K562 (cell line): ENCODE data around the gene NHSL2. TPM values are rescaled to one million over a fixed set of nuclear protein-coding genes. Genes with fewer than 3 reads are reported as not detected.

Experiments
- ATAC-seq: fragments of 200-7000 bp; cut with Tn5 transposase; 3 replicates; pipeline ENCODE4 v1.9.1; 2020; ENCODE audit warnings: moderate library complexity
- BruUV-seq: library from RNA; stranded (reverse); fragments of 400-500 nt; replicated peaks from 2 replicates; lab custom pipeline; 2021; lab: Mats Ljungman, UMichigan
- CTCF ChIA-PET: fragments of 300-600 bp; formaldehyde crosslinking; extraction: SDS; loops from one replicate; lab custom pipeline; 2021; ENCODE audit warnings: low intra/inter-chr PET ratio; lab: Yijun Ruan, JAX
- POLR2A ChIA-PET: fragments of 300-600, 350-650 bp; sonication (Branson Sonifier 250); formaldehyde crosslinking; extraction: SDS; loops from one replicate; lab custom pipeline; 2021; ENCODE audit warnings: antibody characterized with exemption, inconsistent platforms; lab: Yijun Ruan, JAX
- DNase-seq, 4 experiments: peaks; one replicate each; pipeline versions ENCODE4 v3.0.0 to v3.0.0-alpha.2; 2011 to 2018; ENCODE audit warnings: low spot score in 3 of 4, mixed read lengths in 3 of 4; ENCODE audit errors: extremely low read depth in 1 of 4
- FAIRE-seq: peaks from 2 replicates; lab custom pipeline; 2011; peaks lifted over from hg19 to GRCh38; lab: Jason Lieb, UNC
- H2AFZ ChIP-seq: 2 replicates; pipeline ENCODE4 v1.6.0; 2011; ENCODE audit warnings: low read depth, low read length, control low read depth, inconsistent platforms
- H3K27ac ChIP-seq: fragments of 200-600 bp; 3 replicates; pipeline ENCODE4 v1.8.0; 2011; ENCODE audit warnings: low read depth, mild to moderate bottlenecking, control low read depth, inconsistent platforms, low read length, moderate library complexity, mixed read lengths; ENCODE audit errors: extremely low read depth
- H3K27me3 ChIP-seq, 2 experiments: fragments of 300-600 bp in 1 of 2; 2 replicates in 1 of 2; 3 replicates in 1 of 2; pipeline versions ENCODE4 v1.6.0 to v1.8.0; 2011; ENCODE audit warnings: inconsistent platforms in 2 of 2, low read length in 2 of 2, mild to moderate bottlenecking in 1 of 2, mixed read lengths in 1 of 2, moderate library complexity in 1 of 2; ENCODE audit not compliant: control insufficient read depth in 2 of 2, insufficient read depth in 2 of 2
- H3K36me3 ChIP-seq: fragments of 300-600 bp; 3 replicates; pipeline ENCODE4 v1.8.0; 2011; ENCODE audit warnings: mild to moderate bottlenecking, low read length, inconsistent platforms; ENCODE audit not compliant: control insufficient read depth, insufficient read depth
- H3K4me1 ChIP-seq, 2 experiments: fragments of 200-600 bp in 1 of 2; replicated peaks in 1 of 2; 2 replicates in 1 of 2; 3 replicates in 1 of 2; pipeline versions ENCODE4 v1.5.1 to v1.8.0; 2011; ENCODE audit warnings: inconsistent platforms in 2 of 2, low read length in 2 of 2, mild to moderate bottlenecking in 1 of 2, mixed read lengths in 1 of 2, moderate library complexity in 1 of 2; ENCODE audit not compliant: control insufficient read depth in 2 of 2, insufficient read depth in 2 of 2
- H3K4me2 ChIP-seq: 2 replicates; pipeline ENCODE4 v1.6.1; 2011; ENCODE audit warnings: low read length, control low read depth, inconsistent platforms, mixed read lengths; ENCODE audit not compliant: insufficient read depth
- H3K4me3 ChIP-seq: fragments of 200-600 bp; sonication (generic), shearing (Covaris generic); 2 replicates; pipeline ENCODE4 v1.5.1; 2016; ENCODE audit warnings: control low read depth, inconsistent platforms
- H3K79me2 ChIP-seq: fragments of 200-600 bp; 3 replicates; pipeline ENCODE4 v1.8.0; 2011; ENCODE audit warnings: low read length, inconsistent platforms; ENCODE audit not compliant: control insufficient read depth, insufficient read depth
- H3K9ac ChIP-seq, 2 experiments: 2 replicates each; pipeline versions ENCODE4 v1.6.0 to v1.6.1; 2011; ENCODE audit warnings: low read depth in 2 of 2, low read length in 2 of 2, control low read depth in 1 of 2, inconsistent platforms in 1 of 2, mild to moderate bottlenecking in 1 of 2, mixed read lengths in 1 of 2; ENCODE audit not compliant: insufficient read depth in 1 of 2
- H3K9me1 ChIP-seq: one replicate; pipeline ENCODE4 v1.6.0; 2011; ENCODE audit warnings: inconsistent platforms, mild to moderate bottlenecking, low read length, moderate library complexity; ENCODE audit not compliant: control insufficient read depth, insufficient read depth
- H3K9me3 ChIP-seq: replicated peaks from 2 replicates; pipeline ENCODE4 v1.5.1; 2011; ENCODE audit warnings: low read depth, low read length, inconsistent platforms; ENCODE audit not compliant: control insufficient read depth, insufficient read depth
- H4K20me1 ChIP-seq: replicated peaks from 2 replicates; pipeline ENCODE4 v1.6.1; 2011; ENCODE audit warnings: low read length, inconsistent platforms, mixed read lengths; ENCODE audit not compliant: control insufficient read depth, insufficient read depth
- CCAR2 ChIP-seq: fragments of 200-400 bp; formaldehyde crosslinking; IDR thresholded peaks from 2 replicates; pipeline ENCODE4 v1.6.1; 2017; ENCODE audit warnings: mild to moderate bottlenecking, low read depth, low read length
- E2F4 ChIP-seq: sonication (generic); formaldehyde crosslinking; IDR thresholded peaks from 2 replicates; pipeline ENCODE4 v1.8.0; 2022; ENCODE audit warnings: mild to moderate bottlenecking, low read depth, missing genetic modification reagents
- FOXK1 ChIP-seq: sonication (generic); formaldehyde crosslinking; IDR thresholded peaks from 2 replicates; pipeline ENCODE4 v1.8.0; 2022; ENCODE audit warnings: missing genetic modification reagents, mild to moderate bottlenecking, borderline replicate concordance
- GABPA ChIP-seq: fragments of 200-800 bp; sonication (Bioruptor generic); conservative IDR thresholded peaks from 2 replicates; pipeline ENCODE4 v1.6.1; 2016; ENCODE audit warnings: low read depth, missing genetic modification characterization, missing compliant biosample characterization
- KAT2B ChIP-seq: IDR thresholded peaks from one replicate; pipeline ENCODE4 v1.6.1; 2012; ENCODE audit warnings: low read depth, mild to moderate bottlenecking, control low read depth, inconsistent platforms, low read length, moderate library complexity
- MEF2A ChIP-seq: IDR thresholded peaks from 2 replicates; pipeline ENCODE4 v1.6.1; 2011; ENCODE audit warnings: low read depth, mild to moderate bottlenecking, low read length, moderate library complexity; ENCODE audit not compliant: control insufficient read depth
- NFATC3 ChIP-seq: fragments of 450-650 bp; IDR thresholded peaks from 2 replicates; pipeline ENCODE4 v1.6.1; 2017; ENCODE audit warnings: mild to moderate bottlenecking
- NFXL1 ChIP-seq: fragments of 450-650 bp; formaldehyde crosslinking; IDR thresholded peaks from 2 replicates; pipeline ENCODE4 v1.4.0; 2021; ENCODE audit warnings: mild to moderate bottlenecking
- NONO ChIP-seq, 2 experiments: fragments of 200-400 bp in 1 of 2; fragments of 450-650 bp in 1 of 2; formaldehyde crosslinking in 1 of 2; IDR thresholded peaks; 2 replicates each; pipeline ENCODE4 v1.6.1; 2017; ENCODE audit warnings: low read depth in 2 of 2, mild to moderate bottlenecking in 2 of 2, moderate library complexity in 2 of 2, low read length in 1 of 2
- PHB2 ChIP-seq: fragments of 450-650 bp; IDR thresholded peaks from 2 replicates; pipeline ENCODE4 v1.6.1; 2017; ENCODE audit warnings: low read depth
- RFX5 ChIP-seq: IDR thresholded peaks from 2 replicates; pipeline ENCODE4 v1.6.1; 2011; ENCODE audit warnings: low read depth, mild to moderate bottlenecking, improper control_type of control experiment, low read length
- SP2 ChIP-seq: IDR thresholded peaks from 2 replicates; pipeline ENCODE4 v1.6.1; 2011; ENCODE audit warnings: mild to moderate bottlenecking, low read depth, low read length, moderate library complexity; ENCODE audit not compliant: poor library complexity, severe bottlenecking; ENCODE audit errors: extremely low read depth
- TAF9B ChIP-seq: fragments of 450-650 bp; IDR thresholded peaks from 2 replicates; pipeline ENCODE4 v1.6.1; 2018; ENCODE audit warnings: mild to moderate bottlenecking; ENCODE audit not compliant: partially characterized antibody
- ZBTB8A ChIP-seq: fragments of 450-650 bp; IDR thresholded peaks from 2 replicates; pipeline ENCODE4 v1.6.1; 2018; ENCODE audit warnings: mild to moderate bottlenecking, moderate library complexity; ENCODE audit not compliant: partially characterized antibody
- ZNF165 ChIP-seq: fragments of 250-450 bp; sonication (Bioruptor Pico); IDR thresholded peaks from 2 replicates; pipeline ENCODE4 v1.4.0; 2020; ENCODE audit warnings: borderline replicate concordance
- ZNF175 ChIP-seq: fragments of 200-800 bp; sonication (Bioruptor generic); IDR thresholded peaks from 2 replicates; pipeline ENCODE4 v1.6.1; 2016; ENCODE audit warnings: low read depth, mild to moderate bottlenecking, missing genetic modification characterization, missing compliant biosample characterization
- ZNF24 ChIP-seq: fragments of 450-650 bp; IDR thresholded peaks from 2 replicates; pipeline ENCODE4 v1.6.1; 2016
- ZNF695 ChIP-seq: fragments of 450-650 bp; formaldehyde crosslinking; IDR thresholded peaks from 2 replicates; pipeline ENCODE4 v1.4.0; 2020; ENCODE audit warnings: mild to moderate bottlenecking, moderate library complexity
- ZZZ3 ChIP-seq: fragments of 450-650 bp; IDR thresholded peaks from 2 replicates; pipeline ENCODE4 v1.6.1; 2016; ENCODE audit warnings: antibody characterized with exemption, mild to moderate bottlenecking, moderate library complexity
- WGBS: fragments of 100-300 bp; shearing (Covaris generic); methylation state at CpG from one replicate; pipeline ENCODE4 v1.1.6; 2016; ENCODE audit warnings: low coverage, mixed read lengths; ENCODE audit not compliant: insufficient coverage; ENCODE audit errors: missing lambda C conversion rate; 5-methylcytosine and 5-hydroxymethylcytosine counted together
- in situ Hi-C: fragments of 300-500 bp; cut with MboI; formaldehyde crosslinking; loops from 4 replicates; pipeline ENCODE4 v1.15.0; 2018; ENCODE audit warnings: inconsistent platforms, mixed read lengths
- intact Hi-C: fragments of 100-400 bp; cut with micrococcal nuclease; formaldehyde crosslinking; loops from 2 replicates; pipeline ENCODE4 v1.14.2; 2022
- polyA plus RNA-seq, 8 experiments: library from polyadenylated mRNA; depleted of rRNA in 4 of 8; stranded (reverse) in 5 of 8; unstranded in 3 of 8; fragments of >200 nt; fragmentation: Nextera tagmentation in 2 of 8; fragmentation: Illumina TruSeq in 1 of 8; extraction: Ambion mirVana in 2 of 8; extraction: Trizol in 1 of 8; gene quantifications; 2 replicates each; pipeline versions ENCODE4 v1.2.1 to v1.2.3, GENCODE V29; 2011 to 2014; ENCODE audit warnings: inconsistent platforms in 1 of 8, missing spikeins in 1 of 8
- total RNA-seq, 7 experiments: library from RNA; depleted of rRNA in 6 of 7; stranded (reverse); fragments of >200 nt in 6 of 7; fragmentation: Illumina TruSeq in 2 of 7; extraction: Trizol in 2 of 7; gene quantifications; 2 replicates each; pipeline versions ENCODE4 v1.2.1 to v1.2.3, GENCODE V29; 2011 to 2021; ENCODE audit warnings: low replicate concordance in 1 of 7
- TF ChIP-seq, protein P1 (sequence below): fragments of 150-350 bp; IDR thresholded peaks from 2 replicates; pipeline ENCODE4 v1.6.1; 2014; ENCODE audit warnings: low read depth, mild to moderate bottlenecking, low read length, borderline replicate concordance

The NHSL2 gene
- total and polyA plus RNA-seq, 9 of the 15 experiments (the other 6 are each of a cell fraction or from before 2014, with no cell fraction given): 0.02 TPM; not detected in 8

DNA sequence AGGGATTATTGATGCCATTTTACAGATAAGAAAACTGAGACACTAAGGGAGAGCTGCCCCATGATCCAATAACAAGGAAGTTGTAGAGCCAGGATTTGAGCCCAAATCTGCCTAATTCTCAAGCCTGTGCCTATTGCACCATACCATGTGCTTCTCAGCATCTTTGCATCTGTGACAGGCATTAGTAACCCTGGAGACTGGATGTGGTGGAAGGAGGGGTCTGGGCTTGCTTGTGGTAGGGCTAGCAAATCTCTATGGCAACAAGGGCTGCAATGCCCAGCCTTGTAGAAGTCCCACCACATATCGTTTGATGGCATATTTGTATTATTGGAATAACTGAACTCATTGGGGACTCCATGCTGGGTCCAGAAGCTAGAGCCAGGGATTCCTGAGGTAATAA is 163.0 kb downstream of the NHSL2 start:
- no peaks in the 10 kb centered on the region for H3K9me3 ChIP-seq
- DNase-seq (no peak), ATAC-seq (no peak), FAIRE-seq (no peak)
- H3K4me1 ChIP-seq: no peaks in the 10 kb centered on the region
- no peaks in the 10 kb centered on the region for H3K36me3 ChIP-seq
- in situ Hi-C loops: no loop called here
- H3K9me1 ChIP-seq: no peaks in the 10 kb centered on the region
- CTCF ChIA-PET: no interaction called here
- no peaks in the 10 kb centered on the region for H3K79me2 ChIP-seq
- POLR2A ChIA-PET: no interaction called here
- H2AFZ ChIP-seq: no peak overlapping the region
- BruUV-seq: no TSS peak
- WGBS: 0% methylated on average over 1 of the region's 1 CpG
- H3K27me3 ChIP-seq: peaks cover 0 to 35% of the 10 kb centered on the region in 2 experiments; a peak in 3 of 5 replicates
- intact Hi-C loops: no loop called here
- H3K9ac ChIP-seq: no peak overlapping the region
- H3K4me2 ChIP-seq: no peak overlapping the region
- H4K20me1 ChIP-seq: no peaks in the 10 kb centered on the region
- no peak for TF ChIP-seq CCAR2
- TF ChIP-seq FOXK1 (CRISPR knock-in tag): no peak
- no peak for TF ChIP-seq SP2
- TF ChIP-seq MEF2A: no peak
- no peak for TF ChIP-seq E2F4 (CRISPR knock-in tag)
- no peak for TF ChIP-seq NFXL1
- TF ChIP-seq ZNF24: no peak
- TF ChIP-seq ZNF165 (CRISPR knock-in tag): no peak
- no peak for TF ChIP-seq NFATC3
- TF ChIP-seq ZZZ3: no peak
- TF ChIP-seq ZNF175: no peak
- TF ChIP-seq KAT2B: no peak
- TF ChIP-seq RFX5: no peak
- TF ChIP-seq, protein P1, sequence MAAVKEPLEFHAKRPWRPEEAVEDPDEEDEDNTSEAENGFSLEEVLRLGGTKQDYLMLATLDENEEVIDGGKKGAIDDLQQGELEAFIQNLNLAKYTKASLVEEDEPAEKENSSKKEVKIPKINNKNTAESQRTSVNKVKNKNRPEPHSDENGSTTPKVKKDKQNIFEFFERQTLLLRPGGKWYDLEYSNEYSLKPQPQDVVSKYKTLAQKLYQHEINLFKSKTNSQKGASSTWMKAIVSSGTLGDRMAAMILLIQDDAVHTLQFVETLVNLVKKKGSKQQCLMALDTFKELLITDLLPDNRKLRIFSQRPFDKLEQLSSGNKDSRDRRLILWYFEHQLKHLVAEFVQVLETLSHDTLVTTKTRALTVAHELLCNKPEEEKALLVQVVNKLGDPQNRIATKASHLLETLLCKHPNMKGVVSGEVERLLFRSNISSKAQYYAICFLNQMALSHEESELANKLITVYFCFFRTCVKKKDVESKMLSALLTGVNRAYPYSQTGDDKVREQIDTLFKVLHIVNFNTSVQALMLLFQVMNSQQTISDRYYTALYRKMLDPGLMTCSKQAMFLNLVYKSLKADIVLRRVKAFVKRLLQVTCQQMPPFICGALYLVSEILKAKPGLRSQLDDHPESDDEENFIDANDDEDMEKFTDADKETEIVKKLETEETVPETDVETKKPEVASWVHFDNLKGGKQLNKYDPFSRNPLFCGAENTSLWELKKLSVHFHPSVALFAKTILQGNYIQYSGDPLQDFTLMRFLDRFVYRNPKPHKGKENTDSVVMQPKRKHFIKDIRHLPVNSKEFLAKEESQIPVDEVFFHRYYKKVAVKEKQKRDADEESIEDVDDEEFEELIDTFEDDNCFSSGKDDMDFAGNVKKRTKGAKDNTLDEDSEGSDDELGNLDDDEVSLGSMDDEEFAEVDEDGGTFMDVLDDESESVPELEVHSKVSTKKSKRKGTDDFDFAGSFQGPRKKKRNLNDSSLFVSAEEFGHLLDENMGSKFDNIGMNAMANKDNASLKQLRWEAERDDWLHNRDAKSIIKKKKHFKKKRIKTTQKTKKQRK: no peak
- TF ChIP-seq PHB2: no peak
- no peak for TF ChIP-seq GABPA (tag)
- no peak for TF ChIP-seq ZNF695 (CRISPR knock-in tag)
- no peak for TF ChIP-seq ZBTB8A
- TF ChIP-seq NONO (IDR thresholded peaks at IDR 0.05; ENCODE audit: low read depth in 2 of 2, low read length in 1 of 2): no peak
- no peak for TF ChIP-seq TAF9B
- no peak overlapping the region for H3K4me3 ChIP-seq
- H3K27ac ChIP-seq: no peak overlapping the region
